Measurements from ENCODE around the gene ZSCAN9.
A peak's percentile ranks its signal among the peaks of the same experiment; 100 is the strongest.

The ZSCAN9 gene

GRCh38 chr6:28220257-28221133 is 4.6 kb upstream of the ZSCAN9 start:
- DNase-seq (ENCODE audit: low read depth in 1 of 2, low spot score in 1 of 2): no peak

- no peak for DNase-seq (ENCODE audit: low read depth in 1 of 2, low spot score in 1 of 2)
These were observed 682 bp upstream of the ZSCAN9 start for GRCh38 chr6:28224131-28225055.

- DNase-seq (ENCODE audit: low read depth in 1 of 2, low spot score in 1 of 2): no peak
These were observed 1.4 kb downstream of the ZSCAN9 start for GRCh38 chr6:28226460-28226859.

GRCh38 chr6:28232785-28233184 is 7.7 kb downstream of the ZSCAN9 start:
- no peak for DNase-seq (ENCODE audit: low read depth in 1 of 2, low spot score in 1 of 2)

GRCh38 chr6:28235912-28236452 is 10.9 kb downstream of the ZSCAN9 start:
- DNase-seq (ENCODE audit: low read depth in 1 of 2, low spot score in 1 of 2): no peak

GRCh38 chr6:28239636-28240035 is 14.6 kb downstream of the ZSCAN9 start:
- DNase-seq (ENCODE audit: low read depth in 1 of 2, low spot score in 1 of 2): no peak

GRCh38 chr6:28240471-28240870 is 15.4 kb downstream of the ZSCAN9 start:
- DNase-seq (ENCODE audit: low read depth in 1 of 2, low spot score in 1 of 2): no peak

GRCh38 chr6:28243946-28244345 is 18.9 kb downstream of the ZSCAN9 start:
- no peak for DNase-seq (ENCODE audit: low read depth in 1 of 2, low spot score in 1 of 2)

GRCh38 chr6:28245206-28245941 is 20.3 kb downstream of the ZSCAN9 start:
- no peak for DNase-seq (ENCODE audit: low read depth in 1 of 2, low spot score in 1 of 2)

GRCh38 chr6:28248916-28249315 is 23.8 kb downstream of the ZSCAN9 start:
- no peak for DNase-seq (ENCODE audit: low read depth in 1 of 2, low spot score in 1 of 2)

GRCh38 chr6:28250747-28251146 is 25.7 kb downstream of the ZSCAN9 start:
- no peak for DNase-seq (ENCODE audit: low read depth in 1 of 2, low spot score in 1 of 2)

- no peak for DNase-seq (ENCODE audit: low read depth in 1 of 2, low spot score in 1 of 2)
These were observed 26.6 kb downstream of the ZSCAN9 start for GRCh38 chr6:28251661-28252008.

GRCh38 chr6:28252009-28252975 is 27.2 kb downstream of the ZSCAN9 start, which contains the start of gene ZKSCAN4:
ZKSCAN4 (minus strand) TSS chr6:28252269; CDS start chr6:28251980, 289 bp downstream.
- DNase-seq (ENCODE audit: low read depth in 1 of 2, low spot score in 1 of 2): peak; percentile 59 to 82

- DNase-seq (ENCODE audit: low read depth in 1 of 2, low spot score in 1 of 2): no peak
These were observed 29.0 kb downstream of the ZSCAN9 start for GRCh38 chr6:28254121-28254519.

- no peak for DNase-seq (ENCODE audit: low read depth in 1 of 2, low spot score in 1 of 2)
These were observed 32.0 kb downstream of the ZSCAN9 start for GRCh38 chr6:28257042-28257441.

GRCh38 chr6:28258877-28259777 is 34.1 kb downstream of the ZSCAN9 start, which contains the start of gene NKAPL:
NKAPL (plus strand) TSS chr6:28259297; CDS start chr6:28259372, 75 bp downstream.
- DNase-seq (ENCODE audit: low read depth in 1 of 2, low spot score in 1 of 2): peak; percentile 16 to 54

- DNase-seq (ENCODE audit: low read depth in 1 of 2, low spot score in 1 of 2): no peak
These were observed 38.8 kb downstream of the ZSCAN9 start for GRCh38 chr6:28263922-28264321.

GRCh38 chr6:28264834-28265401 is 39.8 kb downstream of the ZSCAN9 start:
- no peak for DNase-seq (ENCODE audit: low read depth in 1 of 2, low spot score in 1 of 2)

Measured in activated CD4-positive, alpha-beta T cell treated with anti-CD3 and anti-CD28 coated beads, Interleukin-2, amount 50 U/mL, for 24 hours (primary cell).